Activated naive CD4-positive, alpha-beta T cell treated with Interleukin-2 at 50 U/mL for 16 hours (primary cell): ENCODE data around the gene PTTG1IP2.

ENCODE experiments used
- DNase-seq: peaks from one replicate; pipeline ENCODE4 v3.0.0-alpha.2; 2020

The PTTG1IP2 gene

GRCh38 chr7:90484706-90485105 lies 15.3 kb downstream of the PTTG1IP2 start:
- no peak for DNase-seq

- no peak for DNase-seq
Measured at GRCh38 chr7:90485734-90486316, 16.4 kb downstream of the PTTG1IP2 start.

GRCh38 chr7:90487808-90488207 lies 18.4 kb downstream of the PTTG1IP2 start:
- no peak for DNase-seq

GRCh38 chr7:90488220-90488619 lies 18.8 kb downstream of the PTTG1IP2 start:
- DNase-seq: no peak

GRCh38 chr7:90492250-90492649 lies 22.8 kb downstream of the PTTG1IP2 start:
- DNase-seq: no peak

- no peak for DNase-seq
Measured at GRCh38 chr7:90495241-90495640, 25.8 kb downstream of the PTTG1IP2 start.

GRCh38 chr7:90502539-90502938 lies 33.1 kb downstream of the PTTG1IP2 start:
- no peak for DNase-seq

- no peak for DNase-seq
Measured at GRCh38 chr7:90503367-90503766, 33.9 kb downstream of the PTTG1IP2 start.

GRCh38 chr7:90507692-90508091 lies 38.3 kb downstream of the PTTG1IP2 start:
- DNase-seq: no peak

GRCh38 chr7:90511776-90512175 lies 42.3 kb downstream of the PTTG1IP2 start:
- no peak for DNase-seq

GRCh38 chr7:90512821-90513254 lies 43.4 kb downstream of the PTTG1IP2 start:
- no peak for DNase-seq

GRCh38 chr7:90516257-90516656 lies 46.8 kb downstream of the PTTG1IP2 start:
- no peak for DNase-seq

GRCh38 chr7:90518630-90519029 lies 49.2 kb downstream of the PTTG1IP2 start:
- no peak for DNase-seq

- no peak for DNase-seq
Measured at GRCh38 chr7:90520484-90520883, 51.0 kb downstream of the PTTG1IP2 start.

- DNase-seq: no peak
Measured at GRCh38 chr7:90530263-90530662, 60.8 kb downstream of the PTTG1IP2 start.

- no peak for DNase-seq
Measured at GRCh38 chr7:90532231-90532929, 62.9 kb downstream of the PTTG1IP2 start.

- no peak for DNase-seq
Measured at GRCh38 chr7:90536449-90536848, 67.0 kb downstream of the PTTG1IP2 start.

GRCh38 chr7:90538405-90538804 lies 69.0 kb downstream of the PTTG1IP2 start:
- DNase-seq: no peak

- DNase-seq: no peak
Measured at GRCh38 chr7:90540406-90540805, 71.0 kb downstream of the PTTG1IP2 start.

- DNase-seq: no peak
Measured at GRCh38 chr7:90551036-90551435, 81.6 kb downstream of the PTTG1IP2 start.

- DNase-seq: no peak
Measured at GRCh38 chr7:90552521-90552920, 83.1 kb downstream of the PTTG1IP2 start.

- no peak for DNase-seq
Measured at GRCh38 chr7:90560730-90561129, 91.3 kb downstream of the PTTG1IP2 start.
